Mesothelial cell of epicardium (in vitro differentiated cells): ENCODE measurements around the gene PIGBOS1. TPM values are rescaled to one million over a fixed set of nuclear protein-coding genes. Genes with fewer than 3 reads are reported as not detected.

Experiments used
- DNase-seq, 2 experiments: peaks; one replicate each; pipeline ENCODE4 v3.0.0; 2021; ENCODE audit warnings: low spot score in 2 of 2; ENCODE audit not compliant: unreplicated experiment in 2 of 2
- H3K27ac Mint-ChIP-seq: 2 replicates; pipeline ENCODE4 v1.8.0; 2021; ENCODE audit warnings: mixed read lengths
- H3K27me3 Mint-ChIP-seq: 2 replicates; pipeline ENCODE4 v1.8.0; 2021; ENCODE audit warnings: low read depth, mixed read lengths
- H3K36me3 Mint-ChIP-seq: 2 replicates; pipeline ENCODE4 v1.8.0; 2021; ENCODE audit warnings: mixed read lengths
- H3K4me1 Mint-ChIP-seq: 2 replicates; pipeline ENCODE4 v1.8.0; 2021; ENCODE audit warnings: mixed read lengths
- H3K4me3 Mint-ChIP-seq: 2 replicates; pipeline ENCODE4 v1.8.0; 2021; ENCODE audit warnings: mild to moderate bottlenecking, moderate library complexity, mixed read lengths
- H3K9me3 Mint-ChIP-seq: 2 replicates; pipeline ENCODE4 v1.8.0; 2021; ENCODE audit warnings: mixed read lengths
- CTCF ChIP-seq: fragments of 200-600 bp; sonication (generic); IDR thresholded peaks from one replicate; pipeline ENCODE4 v1.5.0; 2021; ENCODE audit warnings: antibody characterized with exemption; ENCODE audit not compliant: unreplicated experiment
- total RNA-seq: library from RNA; stranded (reverse); gene quantifications from 3 replicates; pipeline ENCODE4 v1.2.1, GENCODE V29; 2021

Gene PIGBOS1
- 11.8 to 19.7 TPM (median 15.5 TPM) in 3 replicates for total RNA-seq

GRCh38 chr15:55318588-55319494 lies at the start of gene PIGBOS1, which contains the start of gene PIGB:
TSS of gene PIGBOS1 (minus strand) at chr15:55319123. CDS start at chr15:55317792, 1,331 bp downstream.
TSS of gene PIGB (plus strand) at chr15:55319222. CDS start at chr15:55319251, 29 bp downstream.
- Mint-ChIP-seq H3K36me3 (peaks cover 3% of the 10 kb centered on the region), H3K4me1 (peaks cover 21% of the 10 kb centered on the region), H3K27me3 (no peaks in the 10 kb centered on the region), H3K9me3 (no peaks in the 10 kb centered on the region), H3K27ac (peak within 1 kb of the TSS; percentile 98), H3K4me3 (peak within 1 kb of the TSS; percentile 96)
- peak; percentile 51 to 72 for DNase-seq
- no peak for TF ChIP-seq CTCF

- no peak overlapping the region for H3K4me3 Mint-ChIP-seq
- TF ChIP-seq CTCF, result no peak
- no peak for DNase-seq
- H3K27me3 Mint-ChIP-seq, result no peaks in the 10 kb centered on the region
- no peaks in the 10 kb centered on the region for H3K9me3 Mint-ChIP-seq
- H3K36me3 Mint-ChIP-seq, result peaks cover 3% of the 10 kb centered on the region
- H3K27ac Mint-ChIP-seq, result no peak overlapping the region
- H3K4me1 Mint-ChIP-seq, result no peaks in the 10 kb centered on the region
Measured at GRCh38 chr15:55366981-55367380, 48.1 kb upstream of the PIGBOS1 start.

- Mint-ChIP-seq H3K4me1 (peaks cover 4% of the 10 kb centered on the region), H3K4me3 (no peak overlapping the region), H3K27ac (no peak overlapping the region), H3K27me3 (no peaks in the 10 kb centered on the region), H3K36me3 (peaks cover 3% of the 10 kb centered on the region), H3K9me3 (no peaks in the 10 kb centered on the region)
- no peak for DNase-seq
- TF ChIP-seq CTCF, result no peak
Measured at GRCh38 chr15:55362641-55363040, 43.7 kb upstream of the PIGBOS1 start.

GRCh38 chr15:55361048-55361447 lies 42.1 kb upstream of the PIGBOS1 start:
- Mint-ChIP-seq H3K4me1 (peaks cover 4% of the 10 kb centered on the region), H3K27ac (no peak overlapping the region), H3K36me3 (peaks cover 10% of the 10 kb centered on the region), H3K27me3 (no peaks in the 10 kb centered on the region), H3K9me3 (no peaks in the 10 kb centered on the region), H3K4me3 (no peak overlapping the region)
- DNase-seq, result no peak
- no peak for TF ChIP-seq CTCF

- Mint-ChIP-seq H3K36me3 (peaks cover 13% of the 10 kb centered on the region), H3K4me1 (peaks cover 4% of the 10 kb centered on the region), H3K27me3 (no peaks in the 10 kb centered on the region), H3K27ac (peak overlapping the region; percentile 18), H3K4me3 (no peak overlapping the region), H3K9me3 (no peaks in the 10 kb centered on the region)
- no peak for DNase-seq
- TF ChIP-seq CTCF, result no peak
Measured at GRCh38 chr15:55360256-55360655, 41.3 kb upstream of the PIGBOS1 start.
